Parathyroid adenoma (tissue), 2 donors: ENCODE results near the gene ENTHD1.
"Not testable (repeated sequence)": the region's sequence is repeated elsewhere in the genome, so short reads cannot be mapped to it uniquely, and the experiment has no call there.

Experiments
- H2AFZ ChIP-seq: fragments of 300-600 bp; sonication (generic); one replicate; pipeline ENCODE4 v1.7.0; 2017; ENCODE audit warnings: antibody characterized with exemption, mild to moderate bottlenecking
- H3K27ac ChIP-seq: fragments of 300-600 bp; sonication (generic); one replicate; pipeline ENCODE4 v1.7.0; 2017
- H3K27me3 ChIP-seq: fragments of 300-600 bp; sonication (generic); one replicate; pipeline ENCODE4 v1.7.0; 2017; ENCODE audit warnings: low read length; ENCODE audit not compliant: control insufficient read depth, insufficient read depth
- H3K36me3 ChIP-seq: fragments of 300-600 bp; sonication (generic); one replicate; pipeline ENCODE4 v1.7.0; 2017; ENCODE audit warnings: low read length; ENCODE audit not compliant: control insufficient read depth, insufficient read depth
- H3K4me1 ChIP-seq: fragments of 300-600 bp; sonication (generic); one replicate; pipeline ENCODE4 v1.7.0; 2017; ENCODE audit warnings: control low read depth
- H3K4me2 ChIP-seq: fragments of 300-600 bp; sonication (generic); one replicate; pipeline ENCODE4 v1.7.0; 2017; ENCODE audit warnings: low read length
- H3K4me3 ChIP-seq: fragments of 300-600 bp; sonication (generic); one replicate; pipeline ENCODE4 v1.7.0; 2017; ENCODE audit warnings: low read depth, low read length
- H3K79me2 ChIP-seq: fragments of 300-600 bp; sonication (generic); one replicate; pipeline ENCODE4 v1.7.0; 2017; ENCODE audit warnings: control low read depth
- H3K9ac ChIP-seq: fragments of 300-600 bp; sonication (generic); one replicate; pipeline ENCODE4 v1.7.0; 2017; ENCODE audit warnings: mild to moderate bottlenecking
- H3K9me3 ChIP-seq: fragments of 300-600 bp; sonication (generic); one replicate; pipeline ENCODE4 v1.7.0; 2017; ENCODE audit warnings: low read length; ENCODE audit not compliant: control insufficient read depth
- TF ChIP-seq, protein P1 (sequence below): fragments of 300-600 bp; sonication (generic); IDR thresholded peaks from one replicate; pipeline ENCODE4 v1.7.0; 2017; ENCODE audit warnings: antibody characterized with exemption, mild to moderate bottlenecking
- donor health status: primary hyperparathyroidism.

The ENTHD1 gene

DNA sequence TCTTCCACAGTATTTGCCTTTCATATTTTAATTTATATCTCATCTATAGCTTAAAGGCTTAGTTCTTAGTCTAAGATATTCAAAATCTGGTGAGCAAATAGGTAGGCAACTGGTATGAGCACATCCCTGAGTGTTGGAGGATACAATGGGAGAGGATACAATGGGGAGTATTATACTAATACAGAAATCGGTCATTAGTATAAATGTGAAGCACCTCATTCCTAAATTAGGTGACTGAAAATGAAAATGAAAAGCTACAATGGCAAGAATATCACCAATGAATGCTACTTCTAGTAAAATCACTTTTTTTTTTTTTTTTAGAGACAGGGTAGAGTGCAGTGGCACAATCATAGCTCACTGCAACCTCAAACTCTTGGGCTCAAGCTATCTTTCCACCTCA lies 21.0 kb downstream of the ENTHD1 start:
- Histone ChIP-seq H3K4me2 (no peak overlapping the region), H3K79me2 (no peaks in the 10 kb centered on the region), H3K9me3 (no peaks in the 10 kb centered on the region), H3K27ac (no peak overlapping the region), H3K27me3 (no peaks in the 10 kb centered on the region), H2AFZ (no peak overlapping the region), H3K4me3 (no peak overlapping the region), H3K9ac (no peak overlapping the region), H3K36me3 (no peaks in the 10 kb centered on the region), H3K4me1 (no peaks in the 10 kb centered on the region)
- TF ChIP-seq, protein P1, sequence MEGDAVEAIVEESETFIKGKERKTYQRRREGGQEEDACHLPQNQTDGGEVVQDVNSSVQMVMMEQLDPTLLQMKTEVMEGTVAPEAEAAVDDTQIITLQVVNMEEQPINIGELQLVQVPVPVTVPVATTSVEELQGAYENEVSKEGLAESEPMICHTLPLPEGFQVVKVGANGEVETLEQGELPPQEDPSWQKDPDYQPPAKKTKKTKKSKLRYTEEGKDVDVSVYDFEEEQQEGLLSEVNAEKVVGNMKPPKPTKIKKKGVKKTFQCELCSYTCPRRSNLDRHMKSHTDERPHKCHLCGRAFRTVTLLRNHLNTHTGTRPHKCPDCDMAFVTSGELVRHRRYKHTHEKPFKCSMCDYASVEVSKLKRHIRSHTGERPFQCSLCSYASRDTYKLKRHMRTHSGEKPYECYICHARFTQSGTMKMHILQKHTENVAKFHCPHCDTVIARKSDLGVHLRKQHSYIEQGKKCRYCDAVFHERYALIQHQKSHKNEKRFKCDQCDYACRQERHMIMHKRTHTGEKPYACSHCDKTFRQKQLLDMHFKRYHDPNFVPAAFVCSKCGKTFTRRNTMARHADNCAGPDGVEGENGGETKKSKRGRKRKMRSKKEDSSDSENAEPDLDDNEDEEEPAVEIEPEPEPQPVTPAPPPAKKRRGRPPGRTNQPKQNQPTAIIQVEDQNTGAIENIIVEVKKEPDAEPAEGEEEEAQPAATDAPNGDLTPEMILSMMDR: no peak

DNA sequence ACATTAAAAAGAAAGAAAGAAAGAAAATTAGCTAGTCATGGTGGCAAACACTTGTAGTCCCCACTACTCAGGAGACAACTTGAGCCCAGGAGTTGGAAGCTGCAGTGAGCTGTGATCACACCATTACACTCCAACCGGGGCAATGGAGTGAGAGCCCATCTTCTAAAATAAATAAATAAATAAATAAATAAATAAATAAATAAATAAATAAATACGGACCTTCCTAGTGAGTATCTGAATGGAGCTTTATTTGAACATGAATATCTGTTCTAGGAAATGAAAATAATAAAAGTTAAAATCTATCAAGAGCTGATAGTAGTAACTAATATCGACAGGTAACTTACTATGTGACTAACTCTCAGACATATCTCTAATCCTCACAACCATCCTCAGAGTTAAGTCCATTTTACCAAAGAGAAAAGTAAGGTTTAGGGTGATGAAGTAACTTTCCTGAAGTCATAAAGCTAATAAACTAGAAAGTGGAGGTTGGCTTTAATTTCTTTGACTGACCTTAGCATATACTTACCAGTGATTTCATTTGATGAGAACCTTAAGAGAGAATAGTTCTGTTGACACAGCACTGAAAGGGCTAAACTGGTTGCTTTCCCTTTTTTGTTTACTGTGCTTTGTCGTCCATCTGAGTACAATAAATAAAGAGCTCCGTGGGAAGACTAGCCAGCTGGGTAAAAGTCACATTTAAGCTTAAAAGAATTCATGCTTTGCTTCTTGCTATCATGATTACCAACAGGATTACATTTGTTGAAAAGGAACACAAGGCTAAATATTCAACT lies 22.4 kb downstream of the ENTHD1 start:
- TF ChIP-seq, protein P1: no peak
- H3K9ac ChIP-seq: no peak overlapping the region
- H3K27me3 ChIP-seq: no peaks in the 10 kb centered on the region
- no peaks in the 10 kb centered on the region for H3K9me3 ChIP-seq
- no peak overlapping the region for H3K4me3 ChIP-seq
- H3K4me2 ChIP-seq: no peak overlapping the region
- no peaks in the 10 kb centered on the region for H3K36me3 ChIP-seq
- H3K27ac ChIP-seq: no peak overlapping the region
- H2AFZ ChIP-seq: no peak overlapping the region
- no peaks in the 10 kb centered on the region for H3K4me1 ChIP-seq
- H3K79me2 ChIP-seq: no peaks in the 10 kb centered on the region

DNA sequence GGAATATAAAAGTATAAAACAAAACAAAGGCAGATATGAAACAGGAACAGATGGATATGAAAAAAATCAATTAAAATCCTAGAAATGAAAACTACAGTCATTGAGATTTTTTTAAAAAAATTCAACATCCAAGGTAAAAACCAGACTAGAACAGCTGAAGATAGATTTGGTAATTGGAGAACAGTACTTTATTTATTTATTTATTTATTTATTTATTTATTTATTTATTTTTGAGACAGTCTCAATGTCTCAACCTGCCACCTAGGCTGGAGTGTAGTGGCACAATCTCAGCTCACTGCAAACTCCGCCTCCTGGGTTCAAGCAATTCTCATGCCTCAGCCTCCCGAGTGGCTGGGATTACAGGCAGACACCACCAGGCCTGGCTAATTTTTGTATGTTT lies 23.8 kb downstream of the ENTHD1 start:
- not testable (repeated sequence) for H3K27ac ChIP-seq, H3K9ac ChIP-seq, H3K79me2 ChIP-seq, H3K4me3 ChIP-seq, H3K4me1 ChIP-seq, H3K4me2 ChIP-seq, H3K9me3 ChIP-seq, H3K27me3 ChIP-seq, H3K36me3 ChIP-seq, H2AFZ ChIP-seq

DNA sequence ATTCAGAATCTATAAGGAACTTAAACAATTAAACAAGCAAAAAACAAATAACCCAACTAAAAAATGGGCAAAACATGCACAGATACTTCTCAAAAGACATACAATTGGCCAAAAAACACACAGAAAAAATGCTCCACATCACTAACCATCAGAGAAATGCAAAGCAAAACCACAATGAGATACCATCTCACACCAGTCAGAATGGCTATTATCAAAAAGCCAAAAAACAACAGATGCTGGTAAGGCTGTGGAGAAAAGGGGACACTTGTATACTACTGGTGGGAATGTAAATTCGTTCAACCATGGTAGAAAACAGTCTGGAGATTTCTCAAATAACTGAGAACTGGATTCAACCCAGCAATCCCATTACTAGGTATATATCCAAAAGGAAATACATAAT lies 24.8 kb downstream of the ENTHD1 start:
- Histone ChIP-seq H3K4me3 (no peak overlapping the region), H3K79me2 (no peaks in the 10 kb centered on the region), H3K4me1 (no peaks in the 10 kb centered on the region), H3K4me2 (no peak overlapping the region), H3K27me3 (no peaks in the 10 kb centered on the region), H3K9ac (no peak overlapping the region), H3K36me3 (no peaks in the 10 kb centered on the region), H3K27ac (no peak overlapping the region), H2AFZ (no peak overlapping the region), H3K9me3 (no peaks in the 10 kb centered on the region)
- TF ChIP-seq, protein P1: no peak

DNA sequence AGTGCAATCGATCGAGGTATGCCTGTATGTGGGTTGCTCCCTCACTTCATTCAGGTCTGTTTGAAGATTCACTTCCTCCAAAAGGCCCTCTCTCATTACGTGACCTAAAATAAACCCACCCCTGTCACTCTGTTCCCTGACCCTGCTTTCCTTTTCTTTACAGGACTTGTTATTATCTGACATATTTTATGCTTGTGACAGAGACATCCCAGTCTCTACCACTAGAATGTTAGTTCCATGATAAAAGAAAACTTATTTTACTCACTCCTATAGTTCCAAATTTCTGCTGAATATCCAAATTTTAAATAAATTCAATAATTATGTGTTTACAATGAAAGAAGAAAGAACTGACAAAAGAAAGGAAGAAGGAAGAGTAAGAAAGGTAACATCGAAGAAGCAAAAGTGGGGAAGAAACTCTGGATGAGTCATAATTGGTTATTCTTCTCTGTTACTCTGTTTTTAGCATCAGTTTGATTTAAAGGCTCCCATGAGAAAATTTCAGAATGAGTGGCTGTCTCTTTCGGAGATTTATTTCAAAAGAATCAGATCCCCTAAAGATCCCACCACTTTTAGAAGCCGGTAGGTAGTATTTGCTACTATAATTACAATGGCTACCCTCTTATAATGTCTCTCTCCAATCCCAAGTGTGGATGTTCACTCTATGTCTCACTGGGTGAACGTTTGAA lies 33.5 kb downstream of the ENTHD1 start:
- H3K79me2 ChIP-seq: no peaks in the 10 kb centered on the region
- TF ChIP-seq, protein P1: no peak
- no peak overlapping the region for H3K27ac ChIP-seq
- no peak overlapping the region for H2AFZ ChIP-seq
- H3K9me3 ChIP-seq: no peaks in the 10 kb centered on the region
- H3K4me2 ChIP-seq: no peak overlapping the region
- no peak overlapping the region for H3K4me3 ChIP-seq
- no peak overlapping the region for H3K9ac ChIP-seq
- H3K36me3 ChIP-seq: no peaks in the 10 kb centered on the region
- H3K4me1 ChIP-seq: no peaks in the 10 kb centered on the region
- H3K27me3 ChIP-seq: no peaks in the 10 kb centered on the region
